Neutrophil (primary cell): ENCODE measurements around the gene EDC4.
A peak's percentile ranks its signal among the peaks of the same experiment; 100 is the strongest.

ENCODE experiments used
- H3K27ac ChIP-seq: fragments of 200-600 bp; sonication (generic); 2 replicates; pipeline ENCODE4 v1.5.1; 2016; ENCODE audit warnings: mild to moderate bottlenecking, moderate library complexity
- H3K27me3 ChIP-seq: fragments of 200-600 bp; sonication (generic); 2 replicates; pipeline ENCODE4 v1.6.0; 2016; ENCODE audit warnings: mild to moderate bottlenecking
- H3K36me3 ChIP-seq: fragments of 200-600 bp; sonication (generic); 2 replicates; pipeline ENCODE4 v1.5.1; 2017
- H3K4me1 ChIP-seq, 2 experiments: fragments of 200-600 bp in 1 of 2; sonication (generic) in 1 of 2; 1 replicate in 1 of 2; 2 replicates in 1 of 2; pipeline versions ENCODE4 v1.5.1 to v1.6.1; 2013 to 2016; ENCODE audit warnings: low read depth in 1 of 2, low read length in 1 of 2, mild to moderate bottlenecking in 1 of 2, moderate library complexity in 1 of 2; ENCODE audit not compliant: control insufficient read depth in 1 of 2, insufficient read depth in 1 of 2
- H3K4me3 ChIP-seq, 2 experiments: fragments of 200-600 bp in 1 of 2; sonication (generic) in 1 of 2; 1 replicate in 1 of 2; 2 replicates in 1 of 2; pipeline ENCODE4 v1.5.1; 2013 to 2016; ENCODE audit warnings: low read depth in 1 of 2, low read length in 1 of 2, mild to moderate bottlenecking in 1 of 2, moderate library complexity in 1 of 2
- H3K9me3 ChIP-seq: fragments of 200-600 bp; sonication (generic); 2 replicates; pipeline ENCODE4 v1.5.1; 2016
- TF ChIP-seq, protein P1 (sequence below): fragments of 200-600 bp; sonication (generic); IDR thresholded peaks from 2 replicates; pipeline ENCODE4 v1.5.1; 2016; ENCODE audit warnings: antibody characterized with exemption

The EDC4 gene

DNA sequence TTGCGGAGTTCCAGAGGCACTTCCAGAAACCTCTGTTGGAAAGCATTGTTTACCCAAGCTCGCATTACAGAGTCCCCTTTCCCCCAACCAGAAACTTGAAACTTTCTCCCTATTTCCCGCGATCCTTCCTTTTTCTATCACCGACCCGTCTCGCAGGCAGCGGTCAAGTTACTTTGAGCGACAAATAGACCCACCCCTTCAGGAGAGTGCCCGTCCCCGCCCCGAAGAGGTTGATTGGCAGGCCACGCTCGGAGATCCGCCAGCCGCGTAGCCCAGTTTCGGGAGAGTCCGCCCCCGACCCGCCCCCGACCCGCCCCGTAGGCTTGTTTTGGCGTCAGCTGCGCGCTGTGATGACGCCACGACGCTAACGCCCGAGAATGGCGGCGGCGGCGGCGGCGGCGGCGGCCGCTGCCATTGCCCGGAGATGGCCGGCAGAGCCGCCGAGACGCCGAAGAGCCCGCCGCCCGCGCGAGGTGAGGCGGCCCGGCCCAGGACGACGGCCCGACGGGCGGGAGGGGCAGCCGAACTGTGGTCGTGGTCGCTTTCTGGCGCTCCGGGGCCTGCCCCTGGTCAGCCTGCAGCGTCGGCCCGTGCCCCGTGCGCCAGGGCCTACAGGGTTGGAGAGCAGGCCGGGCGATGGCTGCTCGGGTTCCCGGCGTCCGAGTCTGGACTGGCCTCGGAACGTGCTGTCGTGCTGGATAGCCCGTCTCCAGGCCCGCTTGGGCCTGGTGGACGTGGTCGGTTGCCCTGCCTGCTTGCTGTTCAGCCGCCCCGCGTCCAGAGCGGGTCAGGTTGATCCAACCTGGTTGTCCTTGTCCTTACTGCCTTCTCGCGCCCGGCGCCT is 20.3 kb downstream of the EDC4 start, which contains the start of gene PSKH1:
Gene PSKH1, plus strand, starts transcription at position 356 of the 844 bp plus-strand sequence. CDS start 15,496 bp downstream, outside the sequence.
- TF ChIP-seq, protein P1, sequence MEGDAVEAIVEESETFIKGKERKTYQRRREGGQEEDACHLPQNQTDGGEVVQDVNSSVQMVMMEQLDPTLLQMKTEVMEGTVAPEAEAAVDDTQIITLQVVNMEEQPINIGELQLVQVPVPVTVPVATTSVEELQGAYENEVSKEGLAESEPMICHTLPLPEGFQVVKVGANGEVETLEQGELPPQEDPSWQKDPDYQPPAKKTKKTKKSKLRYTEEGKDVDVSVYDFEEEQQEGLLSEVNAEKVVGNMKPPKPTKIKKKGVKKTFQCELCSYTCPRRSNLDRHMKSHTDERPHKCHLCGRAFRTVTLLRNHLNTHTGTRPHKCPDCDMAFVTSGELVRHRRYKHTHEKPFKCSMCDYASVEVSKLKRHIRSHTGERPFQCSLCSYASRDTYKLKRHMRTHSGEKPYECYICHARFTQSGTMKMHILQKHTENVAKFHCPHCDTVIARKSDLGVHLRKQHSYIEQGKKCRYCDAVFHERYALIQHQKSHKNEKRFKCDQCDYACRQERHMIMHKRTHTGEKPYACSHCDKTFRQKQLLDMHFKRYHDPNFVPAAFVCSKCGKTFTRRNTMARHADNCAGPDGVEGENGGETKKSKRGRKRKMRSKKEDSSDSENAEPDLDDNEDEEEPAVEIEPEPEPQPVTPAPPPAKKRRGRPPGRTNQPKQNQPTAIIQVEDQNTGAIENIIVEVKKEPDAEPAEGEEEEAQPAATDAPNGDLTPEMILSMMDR, result peak; percentile 60
- H3K36me3 ChIP-seq, result no peaks in the 10 kb centered on the region
- H3K4me3 ChIP-seq, result peak within 1 kb of the TSS; percentile 85 to 89
- H3K27ac ChIP-seq, result peak within 1 kb of the TSS; percentile 90
- no peaks in the 10 kb centered on the region for H3K9me3 ChIP-seq
- no peaks in the 10 kb centered on the region for H3K27me3 ChIP-seq
- peaks cover 20 to 22% of the 10 kb centered on the region in 2 experiments for H3K4me1 ChIP-seq

DNA sequence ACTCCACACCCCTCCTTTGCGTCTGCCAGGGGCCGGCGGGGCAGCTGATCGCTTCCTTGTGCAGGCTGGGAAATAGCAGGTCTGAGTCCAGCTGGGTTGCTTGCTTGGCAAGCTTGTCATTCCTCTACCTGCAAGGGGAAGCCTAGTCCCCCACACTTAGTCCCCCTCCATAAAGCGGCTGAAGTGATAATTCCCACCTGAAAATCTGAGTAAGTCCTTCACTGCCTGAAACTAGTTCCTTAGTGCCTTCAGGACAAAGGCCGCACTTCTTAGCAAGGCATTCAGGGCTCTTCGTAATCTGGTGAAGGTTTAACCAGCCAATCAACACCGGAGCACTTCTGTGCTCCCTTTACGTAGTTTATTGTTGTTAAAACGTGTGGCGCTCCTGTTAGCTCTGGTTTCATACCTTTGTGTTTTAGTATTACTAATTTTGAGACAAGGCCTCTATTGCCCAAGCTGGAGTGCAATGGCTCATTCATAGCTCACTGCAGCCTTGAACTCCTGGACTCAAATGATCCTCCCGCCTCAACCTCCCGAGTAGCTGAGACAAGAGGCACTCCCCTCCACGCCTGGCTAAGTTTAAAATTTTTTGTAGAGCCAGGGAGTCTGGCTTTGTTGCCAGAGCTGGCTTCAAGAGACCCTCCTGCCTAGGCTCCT is 21.0 kb downstream of the EDC4 start:
- no peaks in the 10 kb centered on the region for H3K27me3 ChIP-seq
- no peaks in the 10 kb centered on the region for H3K9me3 ChIP-seq
- TF ChIP-seq, protein P1, result no peak
- peak overlapping the region; percentile 90 for H3K27ac ChIP-seq
- no peaks in the 10 kb centered on the region for H3K36me3 ChIP-seq
- peak overlapping the region; percentile 85 to 89 for H3K4me3 ChIP-seq
- peaks cover 20 to 22% of the 10 kb centered on the region in 2 experiments for H3K4me1 ChIP-seq

DNA sequence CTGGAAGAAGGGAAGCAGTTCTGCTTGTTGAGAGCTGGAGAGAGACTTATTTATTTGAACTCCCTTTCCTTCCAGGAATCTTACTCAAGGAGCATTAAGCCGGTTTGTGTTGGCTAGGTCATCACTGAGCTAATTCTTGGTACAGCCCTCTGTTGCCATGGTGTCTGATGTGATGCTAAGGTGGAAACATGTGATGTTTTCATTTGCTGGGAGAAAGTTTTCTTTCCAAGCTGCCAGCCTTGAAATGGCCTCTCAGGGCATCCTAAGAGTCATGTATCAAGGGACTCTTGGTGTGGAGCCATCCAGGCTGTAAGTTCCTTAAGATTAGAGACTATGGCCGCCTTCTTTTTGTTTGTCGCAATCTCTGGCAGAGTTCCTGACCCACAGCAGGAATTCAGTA is 24.4 kb downstream of the EDC4 start:
- Histone ChIP-seq H3K27me3 (no peaks in the 10 kb centered on the region), H3K9me3 (no peaks in the 10 kb centered on the region), H3K4me1 (peaks cover 20 to 21% of the 10 kb centered on the region in 2 experiments), H3K36me3 (no peaks in the 10 kb centered on the region), H3K4me3 (no peak overlapping the region), H3K27ac (no peak overlapping the region)
- TF ChIP-seq, protein P1, result no peak

DNA sequence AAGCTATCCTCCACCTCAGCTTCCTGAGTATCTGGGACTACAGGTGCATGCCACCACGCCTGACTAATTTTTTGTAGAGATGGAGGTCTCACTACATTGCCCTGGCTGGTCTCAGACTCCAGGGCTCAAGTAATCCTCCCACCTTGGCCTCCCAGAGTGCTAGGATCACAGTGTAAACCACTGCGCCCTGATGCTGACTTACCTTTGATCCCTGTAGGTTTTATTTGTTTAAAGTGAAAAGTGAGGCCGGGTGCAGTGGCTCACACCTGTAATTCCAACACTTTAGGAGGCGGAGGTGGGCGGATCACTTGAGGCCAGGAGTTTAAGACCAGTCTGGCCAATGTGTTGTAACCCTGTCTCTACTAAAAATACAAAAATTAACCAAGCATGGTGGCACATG is 28.9 kb downstream of the EDC4 start:
- Histone ChIP-seq H3K27ac (no peak overlapping the region), H3K4me3 (no peak overlapping the region), H3K27me3 (no peaks in the 10 kb centered on the region), H3K4me1 (no peaks in the 10 kb centered on the region), H3K36me3 (no peaks in the 10 kb centered on the region), H3K9me3 (no peaks in the 10 kb centered on the region)
- TF ChIP-seq, protein P1, result no peak

DNA sequence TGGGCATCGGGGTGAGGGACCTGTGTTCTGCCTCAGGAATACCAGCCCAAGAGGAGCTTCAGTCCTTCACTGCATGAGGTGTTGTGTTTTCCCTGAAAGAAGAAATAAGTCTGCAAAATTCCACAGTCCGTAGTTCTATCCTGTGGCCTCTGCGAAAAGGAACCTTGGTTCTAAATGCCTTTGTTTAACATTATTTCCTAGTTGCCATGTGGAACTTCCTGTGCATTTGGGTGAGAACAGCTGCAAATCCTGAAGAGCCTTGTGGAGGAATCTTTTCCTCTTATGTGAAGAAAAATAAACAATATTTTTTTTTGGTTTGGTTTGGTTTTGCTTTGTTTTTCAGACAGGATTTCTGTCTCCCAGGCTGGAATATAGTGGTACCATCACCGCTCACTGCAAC is 30.0 kb downstream of the EDC4 start:
- no peaks in the 10 kb centered on the region for H3K36me3 ChIP-seq
- H3K4me3 ChIP-seq, result no peak overlapping the region
- H3K4me1 ChIP-seq, result no peaks in the 10 kb centered on the region
- no peaks in the 10 kb centered on the region for H3K27me3 ChIP-seq
- no peaks in the 10 kb centered on the region for H3K9me3 ChIP-seq
- TF ChIP-seq, protein P1, result no peak
- H3K27ac ChIP-seq, result no peak overlapping the region
